H4 (cell line): ENCODE measurements around the gene CANT1. TPM values are rescaled to one million over a fixed set of nuclear protein-coding genes. Genes with fewer than 3 reads are reported as not detected.

Experiments used
- DNase-seq: peaks from one replicate; pipeline ENCODE4 v3.0.0-alpha.2; 2015; ENCODE audit warnings: low spot score
- total RNA-seq: library from RNA; depleted of rRNA; stranded (reverse); fragments of >200 nt; shearing (Covaris generic); gene quantifications from 2 replicates; pipeline ENCODE4 v1.2.3, GENCODE V29; 2014; rRNA removed

CANT1 gene
- 56.9 and 59.0 TPM in 2 replicates for total RNA-seq

DNA sequence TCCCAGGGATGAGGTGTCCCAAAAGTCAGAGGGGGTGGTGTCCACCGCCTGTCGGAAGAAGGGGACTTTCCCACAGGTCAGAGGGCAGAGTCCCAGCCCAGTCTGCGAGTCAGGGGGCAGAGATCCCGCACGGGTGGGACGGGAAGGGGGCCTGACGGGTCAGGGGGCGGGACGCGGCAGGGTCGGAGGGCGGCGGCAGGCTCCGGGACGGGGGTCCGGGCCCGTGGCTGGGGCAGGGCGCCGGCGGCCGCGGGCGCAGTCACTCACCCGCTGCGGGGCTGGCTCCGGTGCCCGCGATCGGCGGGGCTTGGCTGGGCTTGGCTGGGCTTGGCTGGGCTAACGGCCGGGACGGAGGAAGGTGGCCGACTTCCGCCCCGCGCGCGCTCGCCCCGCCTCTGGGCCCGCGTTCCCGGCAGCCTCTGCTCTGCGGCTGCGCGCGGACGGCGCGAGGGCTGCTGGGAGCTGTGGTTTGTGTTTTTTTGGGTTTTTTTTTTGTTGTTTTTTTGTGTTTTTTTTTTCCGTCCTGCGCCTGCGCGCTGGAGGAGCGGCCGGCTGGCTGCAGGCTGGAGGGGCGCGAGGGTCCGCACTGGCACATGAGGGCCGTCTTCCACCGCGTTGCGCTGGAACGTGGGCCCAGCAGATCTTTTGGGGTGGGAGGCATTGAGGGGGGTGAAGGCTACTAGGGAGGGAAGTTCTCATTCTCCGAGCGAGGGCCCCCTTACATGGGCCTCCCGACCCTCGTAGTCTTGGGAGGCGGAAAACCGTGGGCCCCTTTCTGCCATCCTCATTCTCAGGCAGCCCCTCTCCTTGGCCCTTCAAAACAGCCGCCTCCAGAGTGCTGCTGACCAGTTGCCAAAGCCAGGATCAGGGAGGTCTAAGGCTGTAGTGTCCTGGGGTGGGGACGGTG, at the start of gene CANT1:
CANT1 (minus strand) TSS at position 368 of the 907 bp plus-strand sequence. CDS start 12,142 bp downstream, outside the sequence.
- peak; percentile 83 for DNase-seq

DNA sequence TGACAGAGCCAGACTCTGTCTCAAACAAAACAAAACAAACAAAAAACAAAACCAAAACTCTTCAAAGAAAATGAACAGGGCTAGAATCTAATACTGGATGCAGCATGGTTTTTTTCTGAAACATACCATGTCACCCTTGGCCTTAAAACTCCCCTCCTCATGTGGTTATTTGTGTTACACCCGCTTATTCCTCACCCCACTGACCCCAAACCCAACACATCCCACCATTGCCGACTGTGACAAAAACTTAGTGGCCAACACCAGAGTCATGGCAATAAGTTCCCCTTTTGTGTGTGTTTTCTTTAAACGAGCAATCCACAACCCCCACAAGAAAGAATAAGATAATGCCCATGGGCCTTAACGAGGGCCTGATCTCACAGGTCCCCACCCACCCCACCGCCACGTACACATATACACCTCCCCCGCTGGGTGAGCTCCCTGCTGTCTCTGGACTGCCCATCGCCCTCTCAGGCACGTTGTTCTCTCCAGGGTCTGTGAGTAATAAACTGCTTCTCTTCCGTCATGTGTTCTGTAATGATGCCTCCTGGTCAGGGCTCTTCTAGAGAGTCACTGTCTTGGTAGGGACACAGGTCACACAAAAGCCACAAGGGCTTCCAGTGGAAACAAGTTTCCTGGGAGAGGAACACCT, 48.3 kb upstream of the CANT1 start:
- DNase-seq: no peak

DNA sequence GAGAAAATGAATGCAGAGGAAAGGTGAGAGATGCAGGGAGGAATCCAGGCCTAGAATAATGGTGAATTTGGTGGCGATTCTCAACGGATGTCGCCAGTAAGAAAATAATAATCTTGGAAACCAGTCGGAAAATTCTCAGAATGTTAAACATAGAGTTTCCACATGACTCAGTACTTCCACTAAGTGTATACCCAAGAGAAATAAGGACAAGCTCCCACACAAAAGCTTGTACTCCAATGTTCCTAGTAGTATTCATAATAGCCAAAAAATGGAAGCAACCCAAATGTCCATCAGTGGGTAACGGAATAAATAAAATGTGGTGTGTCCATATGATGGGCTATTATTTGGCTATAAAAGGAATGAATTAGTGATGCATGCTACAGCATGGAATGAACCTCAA, 45.6 kb upstream of the CANT1 start:
- no peak for DNase-seq

DNA sequence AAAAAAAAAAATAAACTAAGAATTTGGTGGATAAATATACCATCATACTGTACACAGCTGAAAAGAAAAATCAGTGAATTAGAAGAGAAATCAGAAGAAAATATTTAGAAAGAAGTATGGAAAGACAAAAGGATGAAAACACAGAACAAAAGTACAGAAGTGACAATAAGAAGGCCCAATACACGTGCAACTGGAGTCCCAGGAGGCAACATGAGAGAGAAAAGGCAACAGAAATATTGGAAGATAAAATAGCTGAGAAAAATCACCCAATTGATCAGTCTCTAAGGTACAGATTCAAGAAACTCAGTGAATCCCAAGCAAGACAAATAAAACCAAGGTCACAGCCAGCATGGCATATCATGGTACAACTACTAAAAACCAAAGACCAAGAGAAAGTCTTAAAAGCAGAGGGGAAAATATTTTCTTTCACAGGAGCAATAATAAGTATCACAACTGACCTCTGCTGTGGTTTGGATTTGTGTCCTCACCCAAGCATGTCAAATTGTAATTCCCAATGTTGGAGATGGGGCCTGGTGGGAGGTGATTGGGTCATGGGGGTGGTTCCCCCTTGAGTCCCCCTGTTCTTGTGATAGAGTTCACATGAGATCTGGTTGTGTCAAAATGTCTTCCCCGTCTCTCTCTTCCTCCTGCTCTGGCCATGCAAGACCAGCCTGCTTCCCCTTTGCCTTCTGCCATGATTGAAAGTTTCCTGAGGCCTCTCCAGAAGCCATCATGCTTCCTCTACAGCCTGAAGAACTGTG, 44.8 kb upstream of the CANT1 start:
- no peak for DNase-seq

DNA sequence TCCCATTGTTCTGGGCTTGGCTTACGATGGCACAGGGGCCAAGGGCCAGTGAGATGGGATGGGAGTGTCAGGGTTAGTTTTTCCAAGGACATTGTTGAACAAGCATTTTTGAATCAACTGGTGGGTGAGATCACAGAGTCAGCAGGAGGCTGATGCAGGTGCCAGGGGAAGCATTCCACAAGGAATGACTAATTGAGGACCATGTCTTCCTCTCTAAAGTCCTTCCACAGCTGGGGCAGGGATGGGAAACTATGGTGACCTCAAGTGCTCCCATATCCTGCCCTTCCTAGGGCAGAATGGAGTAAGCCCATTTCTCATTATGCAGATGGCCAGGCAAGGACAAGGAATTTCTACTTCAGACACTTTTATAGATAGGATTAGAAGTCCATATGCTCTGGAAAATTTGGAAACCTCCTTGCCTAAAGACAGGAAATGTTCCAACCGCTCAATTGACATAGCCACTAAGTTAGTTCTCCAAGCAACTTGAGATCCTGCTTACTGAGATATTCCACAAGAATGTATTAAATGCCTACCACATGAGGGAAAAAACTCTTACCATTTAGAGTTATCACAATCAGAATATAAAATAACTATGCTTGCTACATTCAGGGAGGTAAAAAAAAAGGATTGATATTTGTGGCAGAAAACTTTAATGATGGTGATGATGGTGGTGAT, 43.8 kb upstream of the CANT1 start:
- DNase-seq: no peak

DNA sequence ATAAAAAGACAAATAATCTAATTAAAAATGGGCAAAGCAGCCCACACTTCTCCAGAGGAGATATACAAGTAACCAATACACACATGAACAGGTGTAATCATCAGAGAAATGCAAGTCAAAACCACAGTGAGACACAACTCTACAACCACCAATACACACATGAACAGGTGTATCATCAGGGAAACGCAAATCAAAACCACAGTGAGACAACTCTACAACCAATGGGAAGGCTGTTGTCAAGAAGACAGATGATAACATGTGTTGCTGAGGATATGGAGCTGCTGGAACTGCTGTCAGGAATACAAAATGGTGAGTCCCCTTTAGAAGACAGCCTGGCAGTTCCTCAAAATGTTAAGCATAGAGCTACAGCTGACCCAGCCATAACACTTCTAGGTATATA, 42.6 kb upstream of the CANT1 start:
- DNase-seq: no peak

DNA sequence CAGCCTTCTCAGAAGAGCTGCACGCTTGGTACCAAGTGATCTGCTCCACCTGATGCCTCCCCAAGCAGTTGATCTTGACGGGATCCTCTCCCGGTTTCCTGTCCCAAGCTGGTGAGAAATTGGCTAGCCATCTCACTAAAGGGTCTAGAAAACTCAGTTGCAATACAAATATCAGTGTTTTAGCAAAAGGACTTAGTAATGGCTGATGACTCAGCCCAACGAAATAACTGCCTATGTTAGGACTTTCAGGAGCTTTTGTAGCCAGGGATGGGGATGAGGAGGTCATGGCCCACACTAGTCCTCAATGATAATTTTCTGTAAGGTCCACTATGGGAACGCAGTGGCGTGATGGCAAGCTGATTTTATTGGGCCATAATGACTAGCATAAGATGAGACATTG, 41.7 kb upstream of the CANT1 start:
- DNase-seq: no peak

DNA sequence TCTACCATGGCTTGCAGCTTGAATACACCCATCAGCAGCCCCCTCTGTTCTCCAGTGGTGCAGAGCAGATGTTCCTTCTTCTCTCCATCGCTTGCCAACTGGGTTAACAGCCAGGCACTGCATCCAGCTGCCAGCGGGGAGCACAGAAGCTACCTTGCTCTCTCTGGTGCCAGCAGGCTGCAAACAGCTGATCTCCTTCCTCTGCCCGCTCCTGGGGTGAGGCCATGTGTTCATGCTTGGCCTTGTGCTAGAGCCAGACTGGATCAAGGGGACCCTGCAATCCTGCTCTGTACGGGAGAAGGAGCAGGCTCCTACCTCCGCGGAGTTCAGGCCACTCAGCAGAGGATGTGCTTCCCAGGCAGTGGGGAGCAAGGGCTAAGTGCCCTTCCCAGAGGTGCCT, 41.0 kb upstream of the CANT1 start:
- DNase-seq: no peak

DNA sequence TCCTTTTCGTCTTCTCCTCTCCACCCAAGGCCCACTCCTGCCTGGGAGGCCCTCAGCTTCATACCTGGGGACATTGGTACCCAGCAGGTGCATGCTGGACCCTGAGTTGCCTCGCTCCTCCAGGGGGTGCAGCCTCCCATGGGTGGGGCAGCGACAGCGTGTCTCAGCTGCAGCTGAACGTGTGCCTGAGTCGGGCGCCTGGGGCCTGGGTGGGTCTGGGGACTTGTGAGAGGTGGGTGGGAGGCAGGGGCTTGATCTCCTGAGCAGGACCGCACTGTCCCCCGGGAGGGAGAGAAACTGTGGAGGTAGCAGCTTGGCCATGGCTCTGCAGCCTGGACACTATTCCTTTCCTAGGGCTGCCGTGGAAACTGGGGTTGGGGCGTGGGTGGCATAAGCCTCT, 40.3 kb upstream of the CANT1 start:
- DNase-seq: no peak

DNA sequence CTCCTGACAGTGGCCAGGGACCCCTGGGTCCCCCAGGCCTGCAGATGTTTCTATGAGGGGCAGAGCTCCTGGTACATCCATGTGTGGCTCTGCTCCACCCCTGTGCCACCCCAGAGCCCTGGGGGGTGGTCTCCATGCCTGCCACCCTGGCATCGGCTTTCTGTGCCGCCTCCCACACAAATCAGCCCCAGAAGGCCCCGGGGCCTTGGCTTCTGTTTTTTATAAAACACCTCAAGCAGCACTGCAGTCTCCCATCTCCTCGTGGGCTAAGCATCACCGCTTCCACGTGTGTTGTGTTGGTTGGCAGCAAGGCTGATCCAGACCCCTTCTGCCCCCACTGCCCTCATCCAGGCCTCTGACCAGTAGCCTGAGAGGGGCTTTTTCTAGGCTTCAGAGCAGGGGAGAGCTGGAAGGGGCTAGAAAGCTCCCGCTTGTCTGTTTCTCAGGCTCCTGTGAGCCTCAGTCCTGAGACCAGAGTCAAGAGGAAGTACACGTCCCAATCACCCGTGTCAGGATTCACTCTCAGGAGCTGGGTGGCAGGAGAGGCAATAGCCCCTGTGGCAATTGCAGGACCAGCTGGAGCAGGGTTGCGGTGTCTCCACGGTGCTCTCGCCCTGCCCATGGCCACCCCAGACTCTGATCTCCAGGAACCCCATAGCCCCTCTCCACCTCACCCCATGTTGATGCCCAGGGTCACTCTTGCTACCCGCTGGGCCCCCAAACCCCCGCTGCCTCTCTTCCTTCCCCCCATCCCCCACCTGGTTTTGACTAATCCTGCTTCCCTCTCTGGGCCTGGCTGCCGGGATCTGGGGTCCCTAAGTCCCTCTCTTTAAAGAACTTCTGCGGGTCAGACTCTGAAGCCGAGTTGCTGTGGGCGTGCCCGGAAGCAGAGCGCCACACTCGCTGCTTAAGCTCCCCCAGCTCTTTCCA, 39.5 kb upstream of the CANT1 start:
- no peak for DNase-seq

DNA sequence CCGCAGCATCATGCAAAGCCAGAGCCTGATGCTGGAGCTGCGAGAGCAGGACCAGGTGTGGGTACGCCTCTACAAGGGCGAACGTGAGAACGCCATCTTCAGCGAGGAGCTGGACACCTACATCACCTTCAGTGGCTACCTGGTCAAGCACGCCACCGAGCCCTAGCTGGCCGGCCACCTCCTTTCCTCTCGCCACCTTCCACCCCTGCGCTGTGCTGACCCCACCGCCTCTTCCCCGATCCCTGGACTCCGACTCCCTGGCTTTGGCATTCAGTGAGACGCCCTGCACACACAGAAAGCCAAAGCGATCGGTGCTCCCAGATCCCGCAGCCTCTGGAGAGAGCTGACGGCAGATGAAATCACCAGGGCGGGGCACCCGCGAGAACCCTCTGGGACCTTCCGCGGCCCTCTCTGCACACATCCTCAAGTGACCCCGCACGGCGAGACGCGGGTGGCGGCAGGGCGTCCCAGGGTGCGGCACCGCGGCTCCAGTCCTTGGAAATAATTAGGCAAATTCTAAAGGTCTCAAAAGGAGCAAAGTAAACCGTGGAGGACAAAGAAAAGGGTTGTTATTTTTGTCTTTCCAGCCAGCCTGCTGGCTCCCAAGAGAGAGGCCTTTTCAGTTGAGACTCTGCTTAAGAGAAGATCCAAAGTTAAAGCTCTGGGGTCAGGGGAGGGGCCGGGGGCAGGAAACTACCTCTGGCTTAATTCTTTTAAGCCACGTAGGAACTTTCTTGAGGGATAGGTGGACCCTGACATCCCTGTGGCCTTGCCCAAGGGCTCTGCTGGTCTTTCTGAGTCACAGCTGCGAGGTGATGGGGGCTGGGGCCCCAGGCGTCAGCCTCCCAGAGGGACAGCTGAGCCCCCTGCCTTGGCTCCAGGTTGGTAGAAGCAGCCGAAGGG, 38.6 kb upstream of the CANT1 start:
- no peak for DNase-seq

DNA sequence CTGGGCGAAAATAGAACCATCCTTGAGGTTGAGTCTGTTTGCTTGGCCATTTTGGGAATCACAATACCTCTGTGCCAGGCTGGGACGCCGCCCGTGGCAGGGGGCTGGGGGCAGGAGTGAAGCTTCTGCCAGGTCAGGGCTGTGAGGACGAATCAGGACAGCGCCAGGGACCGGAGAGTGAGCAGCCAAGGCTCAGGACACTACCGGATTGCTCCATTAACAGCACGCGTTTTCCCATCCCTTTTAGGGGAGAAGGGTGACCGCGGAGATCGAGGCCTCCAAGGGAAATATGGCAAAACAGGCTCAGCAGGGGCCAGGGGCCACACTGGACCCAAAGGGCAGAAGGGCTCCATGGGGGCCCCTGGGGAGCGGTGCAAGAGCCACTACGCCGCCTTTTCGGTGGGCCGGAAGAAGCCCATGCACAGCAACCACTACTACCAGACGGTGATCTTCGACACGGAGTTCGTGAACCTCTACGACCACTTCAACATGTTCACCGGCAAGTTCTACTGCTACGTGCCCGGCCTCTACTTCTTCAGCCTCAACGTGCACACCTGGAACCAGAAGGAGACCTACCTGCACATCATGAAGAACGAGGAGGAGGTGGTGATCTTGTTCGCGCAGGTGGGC, 37.8 kb upstream of the CANT1 start:
- DNase-seq: no peak

DNA sequence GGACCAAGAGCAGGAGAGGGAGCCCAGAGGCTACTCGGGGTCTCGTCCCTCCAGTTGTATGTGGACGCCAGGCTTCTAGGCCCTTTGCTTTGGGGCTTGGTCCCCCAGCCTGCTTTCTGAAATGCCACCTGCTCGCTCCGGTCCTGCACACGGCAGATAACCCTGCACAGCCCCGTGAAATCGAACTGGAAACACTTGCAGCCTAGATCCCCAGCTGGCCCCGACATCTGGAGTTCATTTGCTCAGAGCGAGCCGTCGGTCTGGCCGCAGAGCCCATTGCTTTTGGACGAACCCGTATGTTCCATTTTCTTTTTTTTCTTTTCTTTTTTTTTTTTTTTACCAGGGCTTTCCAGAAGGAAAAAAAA, 37.3 kb upstream of the CANT1 start:
- DNase-seq: no peak

DNA sequence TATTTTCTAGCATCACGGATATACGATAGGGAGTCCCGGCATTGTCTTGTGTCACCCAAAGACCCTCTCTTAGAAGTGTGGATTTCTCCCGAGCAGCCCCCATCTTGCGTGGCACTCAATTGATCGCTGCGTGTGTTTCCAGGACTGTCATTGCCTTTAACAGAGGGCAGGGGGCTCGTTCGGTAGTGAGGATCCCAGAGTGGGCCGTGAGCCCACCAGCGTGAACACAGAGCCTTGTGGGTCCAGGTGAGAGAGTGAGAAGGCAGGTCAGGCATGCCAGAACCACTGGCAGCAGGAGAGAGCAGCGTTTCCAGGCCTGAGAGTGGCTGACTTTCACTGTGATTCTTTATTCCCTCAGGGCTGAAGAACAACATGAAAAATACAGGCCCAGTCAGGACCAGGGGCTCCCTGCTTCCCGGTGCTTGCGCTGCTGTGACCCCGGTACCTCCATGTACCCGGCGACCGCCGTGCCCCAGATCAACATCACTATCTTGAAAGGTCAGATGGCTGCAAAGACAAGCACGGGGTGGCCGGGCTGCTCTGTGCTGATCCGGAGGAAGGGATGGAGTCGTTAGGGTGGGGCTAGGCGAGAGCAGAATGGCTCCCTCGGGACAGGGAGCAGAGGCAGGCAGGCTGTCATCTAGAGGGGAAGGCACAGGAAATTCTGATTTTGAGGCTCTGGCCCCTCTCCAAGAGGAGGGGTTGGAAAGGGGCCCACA, 36.8 kb upstream of the CANT1 start:
- no peak for DNase-seq

DNA sequence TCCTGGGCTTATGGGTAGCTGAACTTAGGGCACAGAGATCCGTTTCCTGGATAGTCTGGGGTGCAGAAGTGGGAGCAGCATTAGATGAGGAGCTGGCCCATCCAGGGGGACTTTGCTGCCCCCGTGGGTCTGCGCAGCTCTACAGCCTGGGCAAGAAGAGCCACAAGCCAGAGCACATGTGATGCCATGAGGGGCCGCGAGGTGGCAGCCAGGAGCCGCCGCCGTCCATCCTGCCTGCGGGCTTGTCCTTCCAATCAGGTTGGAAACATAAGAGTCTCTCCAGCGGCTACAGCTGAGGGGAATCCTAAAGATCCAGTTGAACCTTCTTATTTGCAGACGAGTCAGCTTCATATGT, 36.3 kb upstream of the CANT1 start:
- DNase-seq: peak; percentile 63

DNA sequence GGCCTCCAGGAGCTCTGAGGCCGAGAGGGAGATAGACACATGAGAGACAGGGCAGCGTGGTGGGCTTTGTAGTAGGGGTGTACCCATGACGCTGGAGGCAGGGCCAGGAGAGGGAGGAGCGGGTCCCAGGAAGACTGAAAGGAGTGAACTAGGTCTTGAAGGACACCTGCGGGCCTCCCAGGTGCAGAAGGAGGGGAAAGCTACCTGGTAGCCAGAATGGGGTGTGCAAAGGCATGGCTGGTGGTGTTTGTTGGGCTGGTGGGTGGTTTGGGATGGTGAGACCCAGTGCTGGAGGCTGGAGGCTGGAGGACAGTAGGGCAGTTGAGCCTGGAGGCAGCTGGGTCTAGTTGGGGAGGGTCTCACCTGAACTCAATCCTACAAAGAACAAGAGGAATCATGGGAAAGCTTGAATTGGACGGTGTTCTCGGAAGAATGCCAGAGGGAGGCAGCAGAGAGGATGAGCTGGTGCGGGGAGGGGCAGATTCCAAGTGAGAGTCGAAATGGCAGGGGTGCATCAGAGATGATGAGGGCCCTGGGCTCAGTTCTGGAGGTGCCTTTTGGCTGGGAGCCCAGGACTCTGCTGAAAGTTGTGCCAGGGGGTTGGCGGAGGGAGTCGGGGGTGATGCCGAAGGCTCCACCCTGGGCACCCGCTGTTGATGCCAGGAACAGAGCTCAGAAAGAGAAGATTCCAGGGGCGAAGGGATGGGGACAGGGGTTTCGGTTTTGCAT, 35.6 kb upstream of the CANT1 start:
- no peak for DNase-seq

DNA sequence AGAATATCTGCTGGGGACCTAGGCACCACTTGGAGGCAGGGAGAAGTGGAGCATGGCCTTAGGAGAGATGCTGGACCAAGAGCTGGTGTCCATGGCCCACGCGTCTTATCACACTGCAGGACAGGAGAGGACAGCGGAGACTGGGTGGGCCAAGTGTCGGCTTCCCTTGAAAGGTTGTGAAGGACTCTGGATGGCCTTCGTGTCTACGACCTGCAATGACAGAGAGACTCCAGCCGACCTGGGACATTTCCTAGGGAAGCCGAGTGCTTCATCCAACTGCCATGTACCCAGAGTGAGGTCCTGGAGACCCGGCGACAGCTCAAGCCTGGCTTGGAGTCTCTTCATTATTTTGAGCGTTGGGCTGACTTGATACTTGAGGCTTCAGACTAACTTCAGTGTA, 34.9 kb upstream of the CANT1 start:
- no peak for DNase-seq

DNA sequence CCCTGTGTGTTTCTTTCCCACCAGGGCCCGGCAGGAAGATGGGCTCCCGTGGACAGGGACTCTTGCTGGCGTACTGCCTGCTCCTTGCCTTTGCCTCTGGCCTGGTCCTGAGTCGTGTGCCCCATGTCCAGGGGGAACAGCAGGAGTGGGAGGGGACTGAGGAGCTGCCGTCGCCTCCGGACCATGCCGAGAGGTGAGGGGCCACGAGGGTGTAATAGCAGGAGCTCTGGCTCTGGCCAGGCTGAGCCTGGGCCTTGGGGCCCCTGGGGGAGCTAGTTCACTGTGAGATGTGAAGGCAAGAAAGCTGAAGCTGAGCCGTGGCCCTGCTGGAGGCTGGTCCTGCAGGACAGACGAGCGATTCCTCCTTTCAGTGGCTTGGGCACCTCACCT, 34.4 kb upstream of the CANT1 start:
- no peak for DNase-seq
